T-helper 17 cell (primary cell): ENCODE data around the gene NANP. TPM values are rescaled to one million over a fixed set of nuclear protein-coding genes. Genes with fewer than 3 reads are reported as not detected.
"Not testable (repeated sequence)": the region's sequence is repeated elsewhere in the genome, so short reads cannot be mapped to it uniquely, and the experiment has no call there.

ENCODE experiments used
- ATAC-seq: fragments of 150-1000 bp; cut with Tn5 transposase; 2 replicates; pipeline ENCODE4 v1.10.0; 2021; ENCODE audit warnings: mild to moderate bottlenecking, moderate library complexity
- DNase-seq, 3 donors: peaks; one replicate each; pipeline versions ENCODE4 v3.0.0 to v3.0.0-alpha.2; 2020 to 2021
- H3K9me3 ChIP-seq: one replicate; pipeline ENCODE4 v1.7.0; 2013; ENCODE audit warnings: low read length, mild to moderate bottlenecking; ENCODE audit not compliant: control insufficient read depth, poor library complexity, severe bottlenecking
- H3K27ac Mint-ChIP-seq: one replicate; pipeline ENCODE4 v1.8.0; 2022; ENCODE audit warnings: mild to moderate bottlenecking, moderate library complexity, mixed read lengths
- H3K27me3 Mint-ChIP-seq: one replicate; pipeline ENCODE4 v1.8.0; 2022; ENCODE audit warnings: mixed read lengths
- H3K36me3 Mint-ChIP-seq: one replicate; pipeline ENCODE4 v1.8.0; 2022; ENCODE audit warnings: low read depth, mixed read lengths
- H3K4me1 Mint-ChIP-seq: one replicate; pipeline ENCODE4 v1.8.0; 2022; ENCODE audit warnings: mild to moderate bottlenecking, mixed read lengths
- H3K4me3 Mint-ChIP-seq: one replicate; pipeline ENCODE4 v1.8.0; 2022; ENCODE audit warnings: mild to moderate bottlenecking, moderate library complexity, mixed read lengths
- total RNA-seq, 4 donors: library from RNA in 2 of 4; stranded (reverse) in 2 of 4; gene quantifications; one replicate each; pipeline ENCODE4 v1.2.3 and lab custom pipeline; 2022 to 2026

NANP gene
- total RNA-seq, 2 donors from 2014 or later: 1.2 to 1.8 TPM

- peaks cover 5% of the 10 kb centered on the region for H3K27me3 Mint-ChIP-seq
- ATAC-seq: no peak
- no peak overlapping the region for H3K4me3 Mint-ChIP-seq
- no peak for DNase-seq
- H3K36me3 Mint-ChIP-seq: peaks cover 5% of the 10 kb centered on the region
- no peaks in the 10 kb centered on the region for H3K9me3 ChIP-seq
- H3K27ac Mint-ChIP-seq: no peak overlapping the region
- H3K4me1 Mint-ChIP-seq: peaks cover 2% of the 10 kb centered on the region
These were observed 22.2 kb downstream of the NANP start for GRCh38 chr20:25601659-25602058.

- Mint-ChIP-seq H3K4me1 (peaks cover 2% of the 10 kb centered on the region), H3K27ac (no peak overlapping the region), H3K36me3 (peaks cover 5% of the 10 kb centered on the region), H3K4me3 (no peak overlapping the region), H3K27me3 (peaks cover 14% of the 10 kb centered on the region)
- ATAC-seq (no peak), DNase-seq (no peak)
- no peaks in the 10 kb centered on the region for H3K9me3 ChIP-seq
These were observed 23.2 kb downstream of the NANP start for GRCh38 chr20:25600632-25601031.

- Mint-ChIP-seq H3K27ac (no peak overlapping the region), H3K36me3 (peaks cover 4% of the 10 kb centered on the region), H3K4me3 (no peak overlapping the region), H3K4me1 (peaks cover 2% of the 10 kb centered on the region), H3K27me3 (peaks cover 18% of the 10 kb centered on the region)
- ATAC-seq: no peak
- H3K9me3 ChIP-seq: no peaks in the 10 kb centered on the region
- no peak for DNase-seq
These were observed 31.5 kb downstream of the NANP start for GRCh38 chr20:25592135-25592852.

GRCh38 chr20:25590778-25591177 lies 33.0 kb downstream of the NANP start:
- not testable (repeated sequence) for H3K27me3 Mint-ChIP-seq, ATAC-seq, H3K4me3 Mint-ChIP-seq, H3K27ac Mint-ChIP-seq, DNase-seq, H3K9me3 ChIP-seq, H3K36me3 Mint-ChIP-seq, H3K4me1 Mint-ChIP-seq

GRCh38 chr20:25588491-25588890 lies 35.3 kb downstream of the NANP start:
- Mint-ChIP-seq H3K36me3 (peaks cover 2% of the 10 kb centered on the region), H3K27ac (no peak overlapping the region), H3K4me3 (no peak overlapping the region), H3K27me3 (no peaks in the 10 kb centered on the region), H3K4me1 (peaks cover 6% of the 10 kb centered on the region)
- no peak for DNase-seq
- H3K9me3 ChIP-seq: no peaks in the 10 kb centered on the region
- no peak for ATAC-seq

- DNase-seq: no peak
- H3K4me3 Mint-ChIP-seq: no peak overlapping the region
- H3K36me3 Mint-ChIP-seq: no peaks in the 10 kb centered on the region
- ATAC-seq: no peak
- H3K4me1 Mint-ChIP-seq: peaks cover 6% of the 10 kb centered on the region
- H3K27me3 Mint-ChIP-seq: no peaks in the 10 kb centered on the region
- no peaks in the 10 kb centered on the region for H3K9me3 ChIP-seq
- H3K27ac Mint-ChIP-seq: peak overlapping the region; percentile 49
These were observed 36.3 kb downstream of the NANP start for GRCh38 chr20:25587536-25587935.

GRCh38 chr20:25586877-25587276 lies 36.9 kb downstream of the NANP start:
- no peaks in the 10 kb centered on the region for H3K9me3 ChIP-seq
- Mint-ChIP-seq H3K36me3 (no peaks in the 10 kb centered on the region), H3K27ac (peak overlapping the region; percentile 49), H3K4me3 (no peak overlapping the region), H3K27me3 (no peaks in the 10 kb centered on the region), H3K4me1 (peaks cover 6% of the 10 kb centered on the region)
- ATAC-seq: no peak
- DNase-seq: no peak

- Mint-ChIP-seq H3K27ac (peak within 1 kb of the TSS; percentile 54), H3K4me1 (peaks cover 6% of the 10 kb centered on the region), H3K4me3 (peak within 1 kb of the TSS; percentile 83), H3K36me3 (no peaks in the 10 kb centered on the region), H3K27me3 (no peaks in the 10 kb centered on the region)
- DNase-seq: peak; percentile 15 to 23 (median 23)
- no peaks in the 10 kb centered on the region for H3K9me3 ChIP-seq
- peak; percentile 81 for ATAC-seq
These were observed 38.7 kb downstream of the NANP start, which contains the start of gene NINL for GRCh38 chr20:25584905-25585704. TSS of gene NINL (minus strand) at chr20:25585531. CDS start at chr20:25526587, 58,944 bp downstream.

GRCh38 chr20:25583607-25584006 lies 40.2 kb downstream of the NANP start:
- not testable (repeated sequence) for DNase-seq, H3K27ac Mint-ChIP-seq, H3K4me1 Mint-ChIP-seq, H3K27me3 Mint-ChIP-seq, H3K36me3 Mint-ChIP-seq, ATAC-seq, H3K9me3 ChIP-seq
- H3K4me3 Mint-ChIP-seq: peak overlapping the region; percentile 74

GRCh38 chr20:25580711-25581110 lies 43.1 kb downstream of the NANP start:
- Mint-ChIP-seq H3K36me3 (peaks cover 2% of the 10 kb centered on the region), H3K27ac (no peak overlapping the region), H3K4me3 (no peak overlapping the region), H3K4me1 (peaks cover 4% of the 10 kb centered on the region), H3K27me3 (no peaks in the 10 kb centered on the region)
- no peaks in the 10 kb centered on the region for H3K9me3 ChIP-seq
- DNase-seq (no peak), ATAC-seq (no peak)

- peaks cover 3% of the 10 kb centered on the region for H3K36me3 Mint-ChIP-seq
- no peak overlapping the region for H3K4me3 Mint-ChIP-seq
- no peak for DNase-seq
- no peaks in the 10 kb centered on the region for H3K27me3 Mint-ChIP-seq
- no peaks in the 10 kb centered on the region for H3K4me1 Mint-ChIP-seq
- H3K27ac Mint-ChIP-seq: no peak overlapping the region
- no peaks in the 10 kb centered on the region for H3K9me3 ChIP-seq
- ATAC-seq: no peak
These were observed 44.6 kb downstream of the NANP start for GRCh38 chr20:25579081-25579770.

- Mint-ChIP-seq H3K36me3 (peaks cover 3% of the 10 kb centered on the region), H3K27me3 (no peaks in the 10 kb centered on the region), H3K27ac (no peak overlapping the region), H3K4me3 (no peak overlapping the region), H3K4me1 (no peaks in the 10 kb centered on the region)
- DNase-seq (no peak), ATAC-seq (no peak)
- H3K9me3 ChIP-seq: no peaks in the 10 kb centered on the region
These were observed 46.9 kb downstream of the NANP start for GRCh38 chr20:25576783-25577530.

GRCh38 chr20:25574411-25574810 lies 49.4 kb downstream of the NANP start:
- H3K4me3 Mint-ChIP-seq: no peak overlapping the region
- no peaks in the 10 kb centered on the region for H3K27me3 Mint-ChIP-seq
- H3K4me1 Mint-ChIP-seq: peaks cover 5% of the 10 kb centered on the region
- H3K27ac Mint-ChIP-seq: no peak overlapping the region
- peaks cover 3% of the 10 kb centered on the region for H3K36me3 Mint-ChIP-seq
- H3K9me3 ChIP-seq: no peaks in the 10 kb centered on the region
- DNase-seq: no peak
- no peak for ATAC-seq
